WI38 (cell line): ENCODE measurements around the gene PARD3B.
"Not testable (repeated sequence)": the region's sequence is repeated elsewhere in the genome, so short reads cannot be mapped to it uniquely, and the experiment has no call there.

ENCODE experiments used
- H3K4me3 ChIP-seq: 2 replicates; pipeline ENCODE4 v1.5.1; 2011; ENCODE audit warnings: low read depth, mild to moderate bottlenecking, control low read depth, low read length
- TF ChIP-seq, protein P1 (sequence below): IDR thresholded peaks from 2 replicates; pipeline ENCODE4 v1.5.1; 2012; ENCODE audit warnings: low read depth, mild to moderate bottlenecking, control low read depth, low read length

The PARD3B gene

DNA sequence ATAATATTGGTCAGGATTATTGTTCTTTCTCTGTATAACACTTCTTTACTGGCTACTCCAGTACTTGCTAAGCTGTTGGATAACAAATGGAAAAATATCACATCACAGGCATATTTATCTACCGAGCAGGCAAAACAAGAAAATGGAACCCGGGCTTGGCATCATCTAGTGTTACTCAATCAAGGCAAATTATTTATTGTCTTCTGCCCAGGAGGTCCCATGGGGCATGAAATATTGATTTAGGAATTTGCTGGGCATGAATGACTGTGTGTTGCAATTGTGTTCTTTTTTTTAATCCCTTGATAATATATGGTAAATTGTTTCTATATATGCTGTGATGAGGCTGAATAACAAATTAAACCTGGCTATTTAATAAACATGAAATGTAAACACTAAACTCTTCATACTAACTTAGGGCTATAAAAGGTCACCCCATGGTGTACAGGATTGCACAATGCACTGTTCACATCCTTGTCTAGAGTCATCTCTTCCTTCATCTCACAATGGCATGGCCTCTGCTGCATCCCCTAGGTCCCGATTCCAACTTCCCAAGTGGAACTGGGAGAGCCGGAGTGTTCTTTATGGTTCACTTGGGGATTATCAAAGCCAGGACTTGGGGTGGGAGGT, 2.2 kb upstream of the PARD3B start:
- no peak overlapping the region for H3K4me3 ChIP-seq
- TF ChIP-seq, protein P1, sequence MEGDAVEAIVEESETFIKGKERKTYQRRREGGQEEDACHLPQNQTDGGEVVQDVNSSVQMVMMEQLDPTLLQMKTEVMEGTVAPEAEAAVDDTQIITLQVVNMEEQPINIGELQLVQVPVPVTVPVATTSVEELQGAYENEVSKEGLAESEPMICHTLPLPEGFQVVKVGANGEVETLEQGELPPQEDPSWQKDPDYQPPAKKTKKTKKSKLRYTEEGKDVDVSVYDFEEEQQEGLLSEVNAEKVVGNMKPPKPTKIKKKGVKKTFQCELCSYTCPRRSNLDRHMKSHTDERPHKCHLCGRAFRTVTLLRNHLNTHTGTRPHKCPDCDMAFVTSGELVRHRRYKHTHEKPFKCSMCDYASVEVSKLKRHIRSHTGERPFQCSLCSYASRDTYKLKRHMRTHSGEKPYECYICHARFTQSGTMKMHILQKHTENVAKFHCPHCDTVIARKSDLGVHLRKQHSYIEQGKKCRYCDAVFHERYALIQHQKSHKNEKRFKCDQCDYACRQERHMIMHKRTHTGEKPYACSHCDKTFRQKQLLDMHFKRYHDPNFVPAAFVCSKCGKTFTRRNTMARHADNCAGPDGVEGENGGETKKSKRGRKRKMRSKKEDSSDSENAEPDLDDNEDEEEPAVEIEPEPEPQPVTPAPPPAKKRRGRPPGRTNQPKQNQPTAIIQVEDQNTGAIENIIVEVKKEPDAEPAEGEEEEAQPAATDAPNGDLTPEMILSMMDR, result no peak

DNA sequence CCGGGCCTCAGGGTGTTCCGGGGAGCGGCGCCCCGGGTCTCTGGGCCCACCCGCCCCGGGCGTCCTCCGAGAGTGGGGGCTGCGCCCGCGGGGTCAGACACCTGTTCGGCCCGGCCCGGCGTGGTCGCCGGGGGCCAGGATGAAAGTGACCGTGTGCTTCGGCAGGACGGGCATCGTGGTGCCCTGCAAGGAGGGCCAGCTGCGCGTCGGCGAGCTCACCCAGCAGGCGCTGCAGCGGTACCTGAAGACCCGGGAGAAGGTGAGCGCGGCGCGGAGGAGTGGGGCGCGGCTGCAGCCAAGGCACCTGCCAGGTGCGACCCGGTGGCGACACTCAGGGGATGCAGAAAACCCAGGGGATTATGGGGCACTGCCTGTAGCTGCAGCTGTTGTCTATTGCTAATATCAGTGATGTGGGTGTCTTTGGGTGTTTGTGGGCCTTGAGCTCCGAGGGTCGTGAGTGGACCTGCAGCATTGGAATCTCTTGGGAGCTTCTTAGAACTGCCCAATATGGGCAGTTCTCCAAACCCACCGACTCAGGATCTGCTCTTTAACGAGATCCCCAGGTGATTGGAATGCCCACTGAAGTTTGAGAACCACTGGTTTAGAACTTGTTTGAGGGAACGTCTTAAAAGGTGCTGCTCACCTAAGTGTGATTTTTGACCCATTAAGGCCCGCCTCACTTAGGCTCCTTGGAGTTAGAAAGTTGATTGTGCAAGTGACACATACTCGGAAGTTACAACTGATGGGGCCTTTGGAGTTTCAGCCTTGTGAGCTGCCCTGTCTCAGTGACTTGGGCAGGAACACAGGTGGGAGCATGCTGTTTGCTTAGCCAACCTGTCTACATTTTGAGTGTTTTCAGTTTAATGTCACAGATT, 823 bp downstream of the PARD3B start:
- TF ChIP-seq, protein P1, result no peak
- H3K4me3 ChIP-seq, result peak overlapping the region; percentile 88

GRCh38 chr2:204550751-204551511, 5.7 kb downstream of the PARD3B start:
- TF ChIP-seq, protein P1, result no peak
- H3K4me3 ChIP-seq, result peak overlapping the region; percentile 13; the same call in 1 of the 2 replicates

- TF ChIP-seq, protein P1, result no peak
- H3K4me3 ChIP-seq, result peak overlapping the region; percentile 13; the same call in 1 of the 2 replicates
These were observed 6.2 kb downstream of the PARD3B start for GRCh38 chr2:204551512-204551863.

DNA sequence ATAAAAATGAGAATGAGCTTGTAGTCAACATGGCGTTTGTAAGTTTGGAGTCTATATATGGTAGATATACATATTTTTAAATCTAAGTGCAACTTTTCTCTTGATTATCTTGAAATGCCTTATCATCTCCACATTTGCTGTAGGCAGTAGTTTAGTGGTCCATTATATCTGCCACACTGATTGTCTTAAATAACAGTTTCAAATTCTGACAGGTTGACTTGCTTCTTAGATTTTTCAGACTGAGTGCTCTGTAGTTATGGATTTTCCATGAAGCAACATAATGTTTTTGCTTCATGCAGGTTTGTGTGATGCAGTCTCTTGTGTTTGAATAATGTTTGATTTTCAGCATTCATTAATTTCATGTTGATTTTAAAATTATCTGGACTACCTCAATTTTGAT, 12.3 kb downstream of the PARD3B start:
- TF ChIP-seq, protein P1, result no peak

GRCh38 chr2:204559358-204559757, 14.1 kb downstream of the PARD3B start:
- H3K4me3 ChIP-seq, result not testable (repeated sequence)

More for the DNA sequence above, 12.3 kb downstream of the PARD3B start:
- H3K4me3 ChIP-seq, result no peak overlapping the region

GRCh38 chr2:204560902-204561301, 15.6 kb downstream of the PARD3B start:
- TF ChIP-seq, protein P1, result no peak
- H3K4me3 ChIP-seq, result no peak overlapping the region
